Stimulated activated CD4-positive, alpha-beta T cell treated with anti-CD3 and anti-CD28 coated beads, Interleukin-15, amount 100 ng/mL, for 48 hours (primary cell): ENCODE measurements around the gene TMEFF2.

Experiments
- DNase-seq, 2 donors: peaks; one replicate each; pipeline ENCODE4 v3.0.0-alpha.2; 2020; ENCODE audit warnings: low read depth in 2 of 2

TMEFF2 gene

GRCh38 chr2:192194866-192195547 is at the start of gene TMEFF2:
Gene TMEFF2, minus strand, starts transcription at chr2:192194933. Its CDS starts 409 bp downstream, at chr2:192194524.
- peak; percentile 30 to 56 for DNase-seq

GRCh38 chr2:192243488-192243887 is 48.8 kb upstream of the TMEFF2 start:
- no peak for DNase-seq

- no peak for DNase-seq
Observed at GRCh38 chr2:192236136-192236535, 41.4 kb upstream of the TMEFF2 start.

GRCh38 chr2:192230889-192231453 is 36.2 kb upstream of the TMEFF2 start:
- no peak for DNase-seq

- no peak for DNase-seq
Observed at GRCh38 chr2:192228685-192229084, 34.0 kb upstream of the TMEFF2 start.

GRCh38 chr2:192218970-192219369 is 24.2 kb upstream of the TMEFF2 start:
- DNase-seq, result no peak

- DNase-seq, result no peak
Observed at GRCh38 chr2:192218377-192218776, 23.6 kb upstream of the TMEFF2 start.

GRCh38 chr2:192216336-192216735 is 21.6 kb upstream of the TMEFF2 start:
- DNase-seq, result no peak

- no peak for DNase-seq
Observed at GRCh38 chr2:192215096-192215877, 20.6 kb upstream of the TMEFF2 start.

- DNase-seq, result no peak
Observed at GRCh38 chr2:192208848-192209247, 14.1 kb upstream of the TMEFF2 start.

GRCh38 chr2:192206399-192206798 is 11.7 kb upstream of the TMEFF2 start:
- DNase-seq, result no peak

- no peak for DNase-seq
Observed at GRCh38 chr2:192203876-192204275, 9.1 kb upstream of the TMEFF2 start.

- no peak for DNase-seq
Observed at GRCh38 chr2:192202373-192202772, 7.6 kb upstream of the TMEFF2 start.

GRCh38 chr2:192201116-192201515 is 6.4 kb upstream of the TMEFF2 start:
- no peak for DNase-seq

- DNase-seq, result no peak
Observed at GRCh38 chr2:192197357-192197756, 2.6 kb upstream of the TMEFF2 start.

GRCh38 chr2:192196421-192197194 is 1.9 kb upstream of the TMEFF2 start:
- no peak for DNase-seq

- DNase-seq, result no peak
Observed at GRCh38 chr2:192195548-192196418, 1.1 kb upstream of the TMEFF2 start.

GRCh38 chr2:192194265-192194865 is 368 bp downstream of the TMEFF2 start:
- no peak for DNase-seq

GRCh38 chr2:192190474-192190873 is 4.3 kb downstream of the TMEFF2 start:
- DNase-seq, result no peak

- no peak for DNase-seq
Observed at GRCh38 chr2:192186806-192187205, 7.9 kb downstream of the TMEFF2 start.

- DNase-seq, result no peak
Observed at GRCh38 chr2:192184349-192184748, 10.4 kb downstream of the TMEFF2 start.
